ENCODE measurements around the gene CSNK1D.

Gene CSNK1D

DNA sequence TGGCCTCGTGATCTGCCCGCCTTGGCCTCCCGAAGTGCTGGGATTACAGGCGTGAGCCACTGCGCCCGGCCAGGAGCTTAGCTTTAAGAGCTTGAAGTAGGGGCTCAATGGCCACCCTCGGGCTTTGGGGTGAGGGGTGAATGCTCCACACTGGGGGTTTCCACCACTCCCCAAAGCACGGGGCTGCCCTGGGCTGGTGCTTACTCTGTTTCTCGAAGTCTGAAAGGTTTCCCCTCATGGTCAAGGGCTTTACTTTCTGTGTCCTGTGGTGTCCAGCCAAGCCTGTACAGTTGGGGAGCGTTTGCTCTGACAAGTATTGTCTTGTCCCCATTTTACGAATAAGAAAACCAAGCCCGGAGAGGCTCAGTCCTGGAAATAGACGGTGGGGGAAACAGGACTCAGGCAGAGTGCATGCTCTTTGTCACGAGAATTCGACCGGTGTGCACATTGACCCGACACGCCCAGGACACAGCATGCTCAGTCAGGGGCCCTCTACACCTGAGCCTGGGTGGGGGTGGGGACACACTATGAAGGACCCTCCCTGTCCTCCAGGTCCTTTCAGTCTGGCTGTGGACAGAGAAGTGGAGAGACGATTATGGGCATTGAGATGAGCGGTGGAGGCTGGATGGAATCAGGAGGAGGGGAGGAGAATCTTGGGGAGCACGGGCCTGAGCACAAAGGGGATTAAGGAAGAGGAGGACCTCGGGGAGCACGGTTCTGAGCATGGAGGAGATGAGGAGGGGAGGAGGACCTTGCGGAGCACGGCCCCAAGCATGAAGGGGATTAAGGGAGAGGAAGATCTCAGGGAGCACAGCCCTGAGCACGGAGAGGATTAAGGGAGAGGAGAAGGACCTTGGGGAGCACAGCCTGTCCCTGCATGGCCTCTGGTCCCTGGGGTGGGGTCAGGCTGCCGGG, 36.4 kb upstream of the CSNK1D start:
- no peak for DNase-seq

DNA sequence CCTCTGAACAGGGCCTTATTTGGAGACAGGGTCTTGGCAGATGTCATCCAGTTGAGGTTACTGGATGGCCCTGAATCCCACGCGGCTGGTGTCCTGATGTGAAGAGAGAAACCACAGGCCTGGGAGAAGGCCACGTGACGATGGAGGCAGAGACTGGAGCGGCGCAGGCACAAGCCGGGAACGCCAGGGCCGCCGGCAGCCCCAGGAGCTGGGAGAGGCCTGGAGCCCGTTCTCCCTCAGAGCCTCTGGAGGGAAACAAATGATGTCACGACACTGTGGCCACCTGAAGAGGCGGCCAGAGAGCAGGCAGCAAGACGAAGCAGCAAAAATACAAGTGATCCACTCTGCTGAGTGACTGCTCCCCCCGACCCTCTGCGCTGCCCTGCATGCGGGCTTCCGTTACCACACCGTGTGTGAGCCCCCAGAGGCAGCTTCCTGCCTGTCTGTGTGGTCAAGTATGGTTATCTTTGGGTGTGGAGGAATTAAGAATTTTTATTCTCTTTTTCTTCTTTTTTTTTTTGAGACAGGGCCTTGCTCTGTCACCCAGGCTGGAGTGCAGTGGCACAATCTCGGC, 32.3 kb upstream of the CSNK1D start:
- DNase-seq = no peak

DNA sequence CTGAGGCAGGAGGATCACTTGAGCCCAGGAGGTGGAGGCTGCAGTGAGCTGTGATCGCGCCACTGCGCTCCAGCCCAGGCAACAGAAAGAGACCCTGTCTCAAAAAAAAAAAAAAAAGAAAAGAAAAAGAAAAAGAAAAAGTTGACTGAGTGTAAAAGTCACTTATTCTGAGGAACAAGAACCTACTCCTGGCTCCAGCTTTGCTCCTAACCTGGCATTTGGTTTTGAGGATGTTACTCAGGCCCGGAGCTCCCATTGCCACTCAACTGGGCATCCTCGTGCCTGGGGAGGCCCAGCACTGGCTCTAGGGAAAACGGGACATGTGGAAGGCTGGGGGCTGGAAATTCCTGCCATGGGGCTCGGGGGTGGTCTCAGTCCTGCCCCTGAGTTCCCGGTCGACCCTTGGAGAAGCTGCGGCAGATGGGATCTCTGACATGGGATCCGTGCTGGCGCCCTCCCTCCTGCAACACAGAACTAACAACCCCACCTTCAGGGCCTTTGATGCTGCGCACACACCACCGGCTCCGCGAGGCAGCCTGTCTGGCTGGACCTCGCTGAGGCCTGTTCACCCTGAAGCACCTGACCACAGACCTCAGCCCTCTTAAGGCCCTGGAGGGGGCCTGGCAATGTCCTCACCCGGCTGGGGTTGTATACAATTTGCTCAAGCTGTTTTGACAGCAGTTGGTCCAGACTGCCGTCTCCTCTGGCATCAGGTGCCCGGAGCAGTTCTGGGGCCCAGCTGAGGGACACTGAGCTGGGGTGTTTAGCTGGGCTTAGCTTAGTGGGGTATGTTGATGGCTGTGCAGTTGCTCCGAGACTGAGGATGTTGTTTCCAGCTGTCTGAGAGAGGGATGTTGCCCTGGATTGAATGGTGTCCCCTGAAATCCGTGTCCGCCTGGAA, 31.6 kb upstream of the CSNK1D start:
- DNase-seq = no peak

DNA sequence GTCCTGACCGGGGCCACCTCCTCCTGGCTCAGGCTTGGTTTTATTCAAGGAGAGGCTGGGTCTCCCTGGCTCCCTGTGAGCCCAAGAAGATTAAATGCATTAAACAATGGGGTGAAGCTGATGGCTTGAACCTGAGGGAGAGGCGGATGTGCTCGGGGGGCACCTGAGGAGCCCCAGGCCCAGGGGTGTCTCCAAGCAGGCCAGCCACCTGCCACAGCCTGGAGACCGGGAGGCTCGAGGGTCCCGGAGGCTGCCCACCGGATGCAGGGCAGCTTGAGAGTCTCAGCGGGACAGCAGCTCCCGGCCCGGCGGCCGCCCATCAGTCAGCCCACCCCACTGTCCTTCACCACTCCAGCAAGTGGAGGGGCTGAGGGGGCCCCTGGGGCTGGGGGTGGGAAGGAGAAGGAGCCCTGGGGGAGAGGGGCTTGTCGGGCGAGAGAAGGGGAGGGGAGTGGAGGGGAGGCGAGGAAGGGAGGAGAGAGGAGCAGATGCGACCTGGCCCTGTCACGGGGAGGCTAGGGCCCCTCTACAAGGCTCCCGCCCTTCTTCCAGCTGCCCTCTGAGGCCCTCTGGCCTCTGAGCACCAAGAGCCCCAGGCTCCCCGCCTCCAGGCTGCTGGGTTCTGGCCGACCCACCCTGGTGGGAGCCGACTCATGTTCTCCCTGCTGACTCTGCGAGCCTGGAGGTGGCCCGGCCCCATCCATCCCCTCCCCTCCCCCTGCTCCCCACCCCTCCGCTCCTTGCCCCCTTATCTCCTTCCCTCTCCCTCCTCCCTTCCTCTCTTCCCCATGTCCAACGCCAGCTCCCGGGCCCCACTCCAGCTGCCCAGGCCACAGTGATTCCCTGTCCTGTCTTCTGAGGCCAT, 30.7 kb upstream of the CSNK1D start:
- no peak for DNase-seq

DNA sequence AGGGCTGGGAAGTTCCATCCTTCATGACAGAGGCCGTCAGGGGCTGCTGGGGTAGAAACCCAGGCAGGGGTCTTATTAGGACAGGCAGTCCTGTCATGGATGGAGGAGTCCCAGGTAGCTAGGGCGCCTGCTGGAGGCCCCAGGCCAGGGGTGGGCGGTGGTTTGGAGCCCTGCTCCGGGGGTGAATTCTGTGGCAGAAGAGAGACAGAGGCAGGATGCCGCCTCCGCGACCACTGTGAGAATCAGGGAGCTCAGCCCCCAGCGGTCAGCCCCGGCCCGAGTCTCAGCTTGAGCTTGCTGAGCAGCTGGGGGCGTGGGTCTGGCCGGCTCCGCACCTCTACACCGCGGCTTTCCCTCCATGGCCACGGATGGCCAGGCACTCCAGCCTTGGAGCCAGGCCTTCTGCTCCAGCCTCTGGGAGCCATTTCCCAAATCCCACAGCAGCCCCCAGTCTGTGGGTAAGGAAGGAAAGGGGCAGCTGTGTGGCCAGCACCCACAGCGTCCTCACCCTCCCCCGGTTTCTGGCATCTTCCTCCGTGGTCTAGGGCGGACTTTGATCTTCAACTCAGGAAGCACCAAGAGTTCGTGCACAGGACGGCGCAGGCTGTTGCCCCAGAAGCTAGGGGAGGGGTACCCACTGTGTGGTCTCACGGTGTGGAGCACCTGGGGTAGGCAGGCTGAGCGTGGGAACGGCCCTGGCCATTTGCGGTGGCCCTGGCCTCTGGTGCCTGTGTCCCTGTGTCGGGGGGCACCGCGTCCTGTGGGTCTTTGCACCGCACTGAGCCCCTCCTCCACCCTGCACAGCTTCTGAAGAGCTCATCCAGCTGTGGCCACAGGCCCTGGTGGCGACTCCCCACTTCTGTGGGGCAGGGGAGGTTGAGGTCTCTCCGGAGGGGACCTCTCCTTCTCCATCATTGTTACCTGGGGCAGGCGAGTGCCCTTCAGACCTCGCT, 29.8 kb upstream of the CSNK1D start:
- DNase-seq = no peak

DNA sequence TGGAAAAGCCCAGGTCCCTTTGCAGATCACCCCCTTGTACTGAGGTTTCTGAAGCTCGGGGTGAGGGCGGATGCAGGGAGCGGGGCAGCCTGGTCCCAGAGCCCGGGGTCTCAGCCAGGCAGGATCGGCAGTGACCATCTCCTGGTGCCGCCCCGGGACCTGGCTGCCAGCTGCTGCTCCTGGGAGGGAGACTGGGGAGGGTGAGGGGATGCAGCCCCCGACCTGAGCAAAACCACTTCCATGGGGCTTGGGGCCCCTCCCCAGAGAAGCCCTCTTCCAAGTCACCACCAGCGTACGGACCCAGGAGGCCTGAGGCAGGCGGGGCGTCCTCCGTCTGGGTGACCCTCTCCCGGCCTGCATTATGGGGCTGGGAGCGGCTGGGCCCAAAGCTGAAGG, 29.1 kb upstream of the CSNK1D start:
- DNase-seq = no peak

DNA sequence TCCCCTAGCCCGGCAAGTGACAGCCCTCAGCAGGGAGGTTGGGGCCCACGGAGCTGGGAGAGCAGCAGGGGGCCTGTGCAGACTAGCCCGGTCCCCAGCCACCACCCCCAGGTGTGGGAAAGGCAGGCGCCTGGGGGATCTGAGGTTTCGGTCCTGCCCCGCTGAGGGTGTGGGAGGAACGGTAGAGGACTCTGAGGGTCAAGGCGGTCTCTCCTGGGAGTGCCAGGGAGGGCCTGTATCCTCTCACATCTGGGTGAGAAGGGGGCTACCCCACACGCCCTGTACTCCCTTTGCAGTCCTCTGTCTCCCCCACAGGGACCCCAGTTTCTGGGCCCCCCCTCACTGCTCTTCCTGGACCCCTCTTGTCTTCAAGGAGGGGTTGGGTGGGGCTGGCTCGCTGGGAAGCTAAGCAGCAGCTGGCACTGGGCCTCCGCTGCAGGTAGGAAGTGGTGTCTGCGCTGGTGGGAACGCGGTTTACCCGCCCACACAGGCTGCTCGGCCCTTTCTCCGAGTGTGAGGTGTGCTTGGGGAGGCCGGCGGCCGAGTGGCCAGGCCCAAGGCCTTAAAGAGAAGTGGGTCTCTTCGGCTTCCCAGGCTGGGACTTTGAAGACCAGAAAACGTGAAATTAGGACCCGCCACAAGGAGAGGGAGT, 28.5 kb upstream of the CSNK1D start:
- no peak for DNase-seq

DNA sequence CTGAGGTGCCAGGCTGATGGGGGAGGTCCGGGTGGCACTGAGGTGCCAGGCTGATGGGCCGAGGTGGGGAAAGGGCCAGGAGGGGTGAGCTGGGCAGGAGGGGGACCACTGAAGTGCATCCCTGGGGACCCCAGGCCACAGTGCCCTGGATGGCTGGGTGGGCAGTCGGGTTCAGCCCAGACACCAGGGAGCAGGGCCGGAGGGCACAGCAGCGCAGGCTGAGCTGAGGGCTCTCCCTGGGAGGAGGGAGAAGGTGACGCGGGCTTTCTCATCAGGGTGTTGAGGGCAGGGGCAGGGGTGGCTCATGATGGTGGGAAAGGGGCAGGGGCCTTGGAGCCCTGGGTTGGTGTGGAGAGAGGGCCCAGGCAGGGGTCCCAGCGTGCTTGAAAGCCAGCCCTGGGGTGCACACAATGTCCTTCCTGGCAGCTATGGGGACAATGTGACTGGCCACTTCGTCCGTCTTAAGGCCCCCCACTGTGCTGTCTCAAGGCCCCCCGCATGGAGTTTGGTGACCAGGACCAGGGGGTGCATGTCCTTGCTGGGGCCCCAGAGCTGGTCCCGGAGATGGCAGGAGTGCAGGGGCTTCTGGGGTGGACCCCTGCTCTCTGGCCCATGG, 27.9 kb upstream of the CSNK1D start:
- no peak for DNase-seq

DNA sequence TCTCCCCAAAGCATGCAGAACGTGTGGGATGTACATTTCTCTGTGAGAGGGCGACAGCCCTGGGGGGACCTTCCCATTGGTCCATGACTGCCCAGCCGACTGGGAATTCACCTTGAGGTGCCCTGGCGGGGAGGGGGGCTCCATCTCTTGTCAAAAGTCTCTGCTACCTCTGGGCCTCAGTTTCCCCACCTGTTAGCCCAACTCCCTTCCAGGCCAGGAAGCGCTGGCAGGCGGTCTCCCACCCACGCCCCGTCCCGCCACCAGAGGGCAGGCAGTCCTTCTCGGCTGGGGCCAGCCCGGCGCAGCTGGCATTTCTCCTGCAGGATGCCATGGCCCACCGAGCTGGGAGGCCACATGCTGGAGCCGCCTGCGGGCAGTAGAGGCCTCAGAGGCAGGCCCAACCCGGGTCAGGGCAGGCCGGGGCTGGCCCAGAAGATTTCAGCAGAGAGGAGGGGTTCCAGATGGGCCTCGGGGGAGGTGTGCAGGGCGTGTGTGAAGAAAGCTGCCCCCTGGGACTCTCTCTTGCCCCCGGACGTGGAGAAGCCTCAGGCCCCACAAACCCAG, 27.3 kb upstream of the CSNK1D start:
- DNase-seq = no peak

DNA sequence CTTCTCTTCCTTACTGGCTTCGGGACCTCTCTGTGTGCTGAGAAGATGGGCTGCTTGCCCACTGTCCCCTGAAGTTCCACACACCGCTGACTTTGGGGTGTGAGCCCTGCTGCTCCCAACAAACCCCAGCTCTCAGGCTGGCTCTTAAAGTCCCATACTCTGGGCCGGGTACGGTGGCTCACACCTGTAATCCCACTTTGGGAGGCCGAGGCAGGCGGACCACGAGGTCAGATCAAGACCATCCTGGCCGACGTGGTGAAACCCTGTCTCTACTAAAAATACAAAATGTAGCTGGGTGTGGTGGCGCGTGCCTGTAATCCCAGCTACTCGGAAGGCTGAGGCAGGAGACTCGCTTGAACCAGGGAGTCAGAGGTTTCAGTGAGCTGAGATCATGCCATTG, 26.7 kb upstream of the CSNK1D start:
- DNase-seq = no peak

DNA sequence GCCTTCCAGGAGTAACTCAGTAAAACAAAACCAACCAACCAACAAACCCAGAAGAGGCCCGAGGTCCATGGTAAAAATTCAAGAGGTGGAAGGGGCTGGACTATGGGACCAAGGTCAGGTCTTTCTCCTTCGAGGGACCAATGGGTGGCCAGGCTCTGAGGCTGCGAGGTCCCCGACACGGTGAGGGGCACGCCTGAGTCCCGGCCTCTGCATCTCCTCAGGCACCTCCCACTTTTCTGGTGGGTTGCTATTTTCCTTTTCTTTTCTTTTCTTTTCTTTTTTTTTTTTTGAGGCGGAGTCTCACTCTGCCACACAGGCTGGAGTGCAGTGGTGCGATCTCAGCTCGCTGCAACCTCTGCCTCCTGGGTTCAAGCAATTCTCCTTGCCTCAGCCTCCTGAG, 26.0 kb upstream of the CSNK1D start:
- DNase-seq = no peak

DNA sequence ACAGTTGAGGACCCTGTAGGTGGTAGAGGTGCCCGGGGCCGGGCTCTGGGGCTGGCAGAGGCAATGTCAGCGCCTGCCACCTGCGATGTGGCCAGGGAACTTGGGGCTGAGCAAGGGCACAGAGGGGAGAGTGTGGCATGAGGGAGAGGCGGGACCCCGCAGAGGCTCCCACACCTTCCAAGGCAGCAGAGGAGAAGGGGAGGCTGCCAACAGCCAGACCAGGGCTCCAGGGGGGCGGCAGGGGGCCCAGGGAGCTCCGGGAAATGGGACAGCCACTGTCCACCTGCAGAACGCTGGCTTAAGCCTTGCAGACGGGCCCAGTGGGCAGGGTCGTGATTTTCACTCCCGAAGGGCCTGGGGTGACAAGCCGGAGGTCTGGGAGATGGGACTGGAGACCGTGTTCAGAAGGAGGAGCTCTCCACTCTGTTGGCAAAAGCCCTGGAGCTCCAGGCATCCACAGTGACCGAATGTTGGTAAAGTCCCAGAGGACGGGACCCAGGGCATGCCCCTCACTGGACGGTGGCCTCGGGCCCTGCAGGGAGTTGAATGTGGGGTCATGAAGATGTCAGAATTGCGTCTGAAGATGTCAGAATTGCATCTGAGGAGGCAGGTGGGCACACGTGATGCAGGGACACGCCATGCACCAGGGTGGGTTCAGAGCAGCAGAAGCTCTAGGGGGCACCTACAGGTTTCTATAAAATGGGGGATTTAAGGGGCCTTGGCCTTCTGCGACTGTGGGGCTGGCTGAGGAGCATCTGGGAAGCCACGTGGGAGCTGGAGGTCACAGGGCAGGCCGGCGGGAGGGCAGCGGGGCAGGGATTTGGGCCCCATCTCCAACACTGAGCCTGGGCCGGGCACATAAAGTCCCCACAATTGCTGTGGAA, 25.3 kb upstream of the CSNK1D start:
- DNase-seq = no peak

DNA sequence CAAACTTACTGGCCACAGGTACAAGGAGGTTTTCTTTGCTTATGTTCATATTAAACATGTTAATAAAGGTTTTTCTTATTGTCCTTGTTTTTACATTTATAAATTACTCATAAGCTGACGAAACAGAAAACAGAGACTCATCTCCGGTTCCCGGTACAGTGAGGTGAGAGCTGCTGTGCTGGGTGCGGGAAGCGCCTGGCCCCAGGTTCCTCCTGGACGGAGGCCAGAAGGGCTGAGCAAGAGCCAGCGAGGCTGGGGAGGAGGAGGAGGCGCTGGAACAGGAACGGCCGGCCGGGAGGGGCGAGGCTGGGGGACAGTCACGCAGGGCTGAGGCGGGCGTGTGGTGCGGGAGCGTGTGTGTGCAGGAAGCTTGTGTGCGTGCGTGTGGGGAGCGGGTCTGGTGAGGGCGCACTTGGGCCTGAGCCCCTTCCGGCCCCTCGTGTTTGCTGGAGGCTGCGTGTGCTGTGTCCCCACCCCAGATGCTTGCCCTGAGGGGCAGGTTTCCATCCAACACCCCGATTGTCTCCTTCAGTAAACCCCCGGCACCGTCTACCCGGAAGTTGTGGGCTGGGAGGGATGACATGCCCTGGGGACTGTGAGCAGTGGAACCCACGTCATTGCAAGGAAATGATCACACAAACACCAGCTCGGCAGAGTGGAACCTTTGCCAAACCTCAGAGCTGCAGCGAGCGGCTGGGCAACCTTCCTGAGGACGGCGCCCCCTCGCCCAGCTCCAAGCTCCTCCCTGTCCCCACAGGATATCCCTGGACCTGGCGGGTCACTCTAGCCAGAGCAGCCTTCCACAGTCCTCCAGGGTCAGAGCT, 24.4 kb upstream of the CSNK1D start:
- peak; percentile 28 for DNase-seq

DNA sequence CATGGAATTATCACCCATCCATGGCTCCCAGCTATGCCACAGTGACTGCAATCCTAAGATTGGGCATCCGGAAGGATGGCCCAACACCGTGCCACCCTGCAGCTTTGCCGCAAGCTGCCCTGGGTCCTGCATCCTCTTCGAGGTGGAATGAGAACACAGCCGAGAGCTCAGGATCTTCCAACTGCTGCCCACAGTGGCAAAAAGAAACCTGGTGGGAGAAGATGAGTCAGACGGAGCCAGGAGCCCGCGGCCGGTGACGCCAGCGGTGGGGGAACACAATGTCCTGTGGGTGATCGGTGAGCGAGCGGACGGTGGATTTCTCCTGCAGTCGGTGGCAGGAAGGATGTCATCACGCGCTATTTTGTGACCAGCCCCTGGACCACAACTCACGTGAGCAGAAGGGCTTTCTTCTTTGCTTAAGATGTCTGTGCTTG, 23.8 kb upstream of the CSNK1D start:
- DNase-seq = no peak

DNA sequence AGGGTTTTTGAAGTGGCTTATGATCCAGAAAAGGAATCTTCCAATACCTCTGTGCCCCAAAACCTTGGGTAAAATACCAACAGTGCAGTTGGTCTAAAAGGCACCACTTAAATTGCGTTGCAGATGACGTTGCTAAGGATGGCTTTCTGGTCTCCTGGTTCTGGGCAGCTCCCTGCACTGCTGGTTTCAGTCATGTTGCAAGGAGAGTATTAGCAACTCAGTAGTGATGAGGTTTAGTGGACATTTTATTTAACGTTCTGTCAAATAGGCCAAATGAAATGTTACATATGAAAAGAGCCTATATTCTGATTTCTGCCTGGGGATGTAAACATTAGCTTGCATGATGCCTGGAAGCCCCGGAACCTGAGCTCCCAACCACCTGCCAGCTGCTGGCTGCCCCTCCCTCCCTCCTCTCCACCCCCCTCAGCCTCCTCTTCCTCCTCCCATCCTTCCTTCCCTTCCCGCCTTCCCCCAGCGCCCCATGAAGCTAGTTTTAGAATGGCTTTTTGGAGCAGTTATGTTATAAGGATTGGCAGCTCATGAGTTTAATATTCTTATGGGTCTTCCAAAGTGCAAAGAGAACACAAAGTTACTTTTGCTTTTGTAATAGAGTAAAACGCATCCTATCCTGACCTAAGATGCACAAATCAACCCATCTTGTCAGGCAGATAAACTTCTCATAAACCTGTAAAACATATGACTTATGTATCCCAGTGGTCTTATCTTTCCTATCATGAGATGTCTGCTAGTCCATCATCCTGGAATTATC, 23.2 kb upstream of the CSNK1D start:
- DNase-seq = no peak

DNA sequence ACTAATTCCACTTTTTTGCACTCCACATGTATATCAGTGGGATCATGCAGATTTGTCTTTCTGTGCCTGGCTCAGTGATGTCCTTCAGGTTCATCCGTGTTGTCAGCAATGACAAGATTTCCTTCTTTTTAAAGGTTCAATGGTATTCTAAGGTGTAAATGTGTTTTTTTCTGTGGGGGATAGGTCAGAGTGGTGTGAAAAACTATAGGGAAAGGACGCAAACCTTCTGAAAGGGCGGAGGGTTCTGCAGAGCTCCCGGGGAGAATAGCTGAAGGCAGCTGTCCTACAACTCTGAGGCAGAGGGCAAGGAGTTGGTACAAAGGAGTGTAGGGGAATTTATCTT, 21.9 kb upstream of the CSNK1D start:
- no peak for DNase-seq

DNA sequence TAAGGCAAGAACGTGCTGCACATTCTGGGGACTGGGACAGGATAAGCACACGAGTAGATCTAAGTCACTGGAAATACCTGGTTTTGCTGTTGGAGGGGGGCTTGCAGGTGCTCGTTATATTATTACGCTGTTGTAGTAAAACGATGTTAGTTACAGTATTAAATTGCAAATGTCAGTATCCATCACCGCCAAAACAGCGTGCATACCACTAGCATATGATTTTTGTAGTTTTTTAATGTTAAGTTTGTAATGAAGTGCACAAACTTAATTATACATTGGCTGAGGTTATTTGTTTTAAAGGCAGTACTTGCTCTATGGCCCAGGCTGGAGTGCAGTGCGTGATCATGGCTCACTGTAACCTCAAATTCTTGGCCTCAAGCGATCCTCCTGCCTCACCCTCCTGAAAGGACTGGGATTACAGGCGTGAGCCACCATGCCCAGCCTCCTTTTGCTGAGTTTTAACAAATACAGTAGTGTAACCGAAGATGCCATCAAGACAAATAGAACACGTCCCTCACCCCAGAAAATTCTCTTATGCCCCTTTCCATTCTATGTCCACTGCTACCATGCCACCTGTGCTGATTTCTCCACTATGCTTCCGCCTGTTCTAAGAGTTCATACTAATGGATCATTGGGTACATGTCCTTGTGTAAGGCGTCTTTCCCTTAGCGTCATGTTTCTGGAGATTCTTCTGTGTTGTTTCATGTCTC, 20.7 kb upstream of the CSNK1D start:
- no peak for DNase-seq
